Measurements from ENCODE around the gene MSH3.
A peak's percentile ranks its signal among the peaks of the same experiment; 100 is the strongest.
"Not testable (repeated sequence)": the region's sequence is repeated elsewhere in the genome, so short reads cannot be mapped to it uniquely, and the experiment has no call there.

The MSH3 gene

GRCh38 chr5:80659106-80659505, 4.7 kb downstream of the MSH3 start:
- DNase-seq = no peak

- DNase-seq = not testable (repeated sequence)
These were observed 6.2 kb downstream of the MSH3 start for GRCh38 chr5:80660661-80661060.

- DNase-seq = no peak
These were observed 7.7 kb downstream of the MSH3 start for GRCh38 chr5:80662108-80662507.

GRCh38 chr5:80665057-80665456, 10.6 kb downstream of the MSH3 start:
- no peak for DNase-seq

GRCh38 chr5:80667384-80667783, 12.9 kb downstream of the MSH3 start:
- no peak for DNase-seq

GRCh38 chr5:80668016-80668969, 13.8 kb downstream of the MSH3 start:
- no peak for DNase-seq

- peak; percentile 77 for DNase-seq
These were observed 17.8 kb downstream of the MSH3 start for GRCh38 chr5:80672140-80672736.

- DNase-seq = no peak
These were observed 22.3 kb downstream of the MSH3 start for GRCh38 chr5:80676706-80677105.

- DNase-seq = no peak
These were observed 32.3 kb downstream of the MSH3 start for GRCh38 chr5:80686757-80687156.

GRCh38 chr5:80688648-80689420, 34.4 kb downstream of the MSH3 start:
- no peak for DNase-seq

GRCh38 chr5:80689627-80690026, 35.2 kb downstream of the MSH3 start:
- DNase-seq = no peak

- DNase-seq = no peak
These were observed 41.2 kb downstream of the MSH3 start for GRCh38 chr5:80695666-80696065.

- no peak for DNase-seq
These were observed 42.0 kb downstream of the MSH3 start for GRCh38 chr5:80696450-80696849.

GRCh38 chr5:80697100-80697499, 42.6 kb downstream of the MSH3 start:
- DNase-seq = no peak

- DNase-seq = no peak
These were observed 43.9 kb downstream of the MSH3 start for GRCh38 chr5:80698369-80698768.

- DNase-seq = no peak
These were observed 47.1 kb downstream of the MSH3 start for GRCh38 chr5:80701597-80701996.

GRCh38 chr5:80703291-80703690, 48.8 kb downstream of the MSH3 start:
- DNase-seq = no peak

GRCh38 chr5:80703747-80704146, 49.3 kb downstream of the MSH3 start:
- DNase-seq = no peak

GRCh38 chr5:80704221-80704620, 49.8 kb downstream of the MSH3 start:
- DNase-seq = no peak

- no peak for DNase-seq
These were observed 50.8 kb downstream of the MSH3 start for GRCh38 chr5:80705216-80705769.

GRCh38 chr5:80705801-80706200, 51.3 kb downstream of the MSH3 start:
- DNase-seq = no peak

- no peak for DNase-seq
These were observed 52.5 kb downstream of the MSH3 start for GRCh38 chr5:80706835-80707447.

- DNase-seq = no peak
These were observed 53.2 kb downstream of the MSH3 start for GRCh38 chr5:80707645-80708044.

All from stimulated activated CD8-positive, alpha-beta memory T cell treated with anti-CD3 and anti-CD28 coated beads, Interleukin-4, amount 100 ng/mL, for 48 hours (primary cell).